ENCODE measurements around the gene ZP1. TPM values are rescaled to one million over a fixed set of nuclear protein-coding genes. Genes with fewer than 3 reads are reported as not detected.

Gene ZP1
- total RNA-seq, 3 donors from 2014 or later (not counting 1 experiment from before 2014, with no cell fraction given) = 0.35 TPM; not detected in 2

- TF ChIP-seq CTCF (IDR thresholded peaks at IDR 0.05) = no peak
- no peaks in the 10 kb centered on the region for H3K36me3 Mint-ChIP-seq
- no peaks in the 10 kb centered on the region for H3K27me3 ChIP-seq (ENCODE audit: control insufficient read depth, insufficient read depth, low read length)
- no peak overlapping the region for H3K4me3 ChIP-seq (ENCODE audit: low read length)
- no peak for ATAC-seq
- 93% methylated on average over 29 of the region's 29 CpGs for WGBS (ENCODE audit: insufficient coverage)
- no peak overlapping the region for H3K27ac ChIP-seq (ENCODE audit: low read length)
- no peaks in the 10 kb centered on the region for H3K9me3 ChIP-seq (ENCODE audit: control insufficient read depth, insufficient read depth, low read length)
- peaks cover 5 to 12% of the 10 kb centered on the region in 2 donors for H3K4me1 Mint-ChIP-seq
- intact Hi-C loops (cut with micrococcal nuclease) = no loop called here
- H3K9me3 Mint-ChIP-seq = no peaks in the 10 kb centered on the region
- H3K36me3 ChIP-seq (ENCODE audit: control insufficient read depth, insufficient read depth, low read length) = peaks cover 34% of the 10 kb centered on the region
- H3K4me1 ChIP-seq (ENCODE audit: control insufficient read depth, insufficient read depth, low read length) = no peaks in the 10 kb centered on the region
- no peak overlapping the region for H3K27ac Mint-ChIP-seq
- H3K4me3 Mint-ChIP-seq = no peak overlapping the region
- no peak for DNase-seq
- no peaks in the 10 kb centered on the region for H3K27me3 Mint-ChIP-seq (ENCODE audit: low read depth in 2 of 2)
Observed at GRCh38 chr11:60849641-60850520, 17.5 kb upstream of the ZP1 start.

- Mint-ChIP-seq H3K9me3 (no peaks in the 10 kb centered on the region), H3K27ac (no peak overlapping the region), H3K4me1 (peaks cover 0 to 5% of the 10 kb centered on the region in 2 donors), H3K36me3 (no peaks in the 10 kb centered on the region), H3K27me3 (ENCODE audit: low read depth in 2 of 2) (no peaks in the 10 kb centered on the region), H3K4me3 (no peak overlapping the region)
- Histone ChIP-seq H3K36me3 (ENCODE audit: control insufficient read depth, insufficient read depth, low read length) (peaks cover 34% of the 10 kb centered on the region), H3K9me3 (ENCODE audit: control insufficient read depth, insufficient read depth, low read length) (no peaks in the 10 kb centered on the region), H3K27ac (ENCODE audit: low read length) (no peak overlapping the region), H3K4me1 (ENCODE audit: control insufficient read depth, insufficient read depth, low read length) (no peaks in the 10 kb centered on the region), H3K4me3 (ENCODE audit: low read length) (no peak overlapping the region), H3K27me3 (ENCODE audit: control insufficient read depth, insufficient read depth, low read length) (no peaks in the 10 kb centered on the region)
- WGBS (ENCODE audit: insufficient coverage) = 93% methylated on average over 17 of the region's 17 CpGs
- intact Hi-C loops (cut with micrococcal nuclease) = no loop called here
- DNase-seq (no peak), ATAC-seq (no peak)
- TF ChIP-seq CTCF (IDR thresholded peaks at IDR 0.05) = no peak
Observed at GRCh38 chr11:60851327-60852104, 15.8 kb upstream of the ZP1 start.

GRCh38 chr11:60852117-60852981 lies 15.0 kb upstream of the ZP1 start:
- no peaks in the 10 kb centered on the region for H3K9me3 Mint-ChIP-seq
- Histone ChIP-seq H3K27ac (ENCODE audit: low read length) (no peak overlapping the region), H3K27me3 (ENCODE audit: control insufficient read depth, insufficient read depth, low read length) (no peaks in the 10 kb centered on the region), H3K4me3 (ENCODE audit: low read length) (no peak overlapping the region), H3K9me3 (ENCODE audit: control insufficient read depth, insufficient read depth, low read length) (no peaks in the 10 kb centered on the region), H3K36me3 (ENCODE audit: control insufficient read depth, insufficient read depth, low read length) (peaks cover 34% of the 10 kb centered on the region), H3K4me1 (ENCODE audit: control insufficient read depth, insufficient read depth, low read length) (no peaks in the 10 kb centered on the region)
- no peaks in the 10 kb centered on the region for H3K27me3 Mint-ChIP-seq (ENCODE audit: low read depth in 2 of 2)
- no peak for ATAC-seq
- no peak for DNase-seq
- no peak overlapping the region for H3K27ac Mint-ChIP-seq
- no peak for TF ChIP-seq CTCF (IDR thresholded peaks at IDR 0.05)
- intact Hi-C loops (cut with micrococcal nuclease) = no loop called here
- no peaks in the 10 kb centered on the region for H3K36me3 Mint-ChIP-seq
- H3K4me3 Mint-ChIP-seq = no peak overlapping the region
- peaks cover 0 to 5% of the 10 kb centered on the region in 2 donors for H3K4me1 Mint-ChIP-seq
- 96% methylated on average over 78 of the region's 78 CpGs for WGBS (ENCODE audit: insufficient coverage)

Data from natural killer cell (primary cell).